LHCN-M2 (cell line): ENCODE data around the gene NOTCH3. TPM values are rescaled to one million over a fixed set of nuclear protein-coding genes. Genes with fewer than 3 reads are reported as not detected.

Source experiments
- DNase-seq: peaks from one replicate; pipeline ENCODE4 v3.0.0-alpha.2; 2012; ENCODE audit warnings: low read depth
- total RNA-seq: library from RNA; depleted of rRNA; stranded (reverse); fragments of >200 nt; gene quantifications from 2 replicates; pipeline ENCODE4 v1.2.3, GENCODE V29; 2014

The NOTCH3 gene
- total RNA-seq, 1 experiment from 2014 or later, result 13.8 TPM

GRCh38 chr19:15196360-15197005, 4.3 kb downstream of the NOTCH3 start:
- DNase-seq, result no peak

DNA sequence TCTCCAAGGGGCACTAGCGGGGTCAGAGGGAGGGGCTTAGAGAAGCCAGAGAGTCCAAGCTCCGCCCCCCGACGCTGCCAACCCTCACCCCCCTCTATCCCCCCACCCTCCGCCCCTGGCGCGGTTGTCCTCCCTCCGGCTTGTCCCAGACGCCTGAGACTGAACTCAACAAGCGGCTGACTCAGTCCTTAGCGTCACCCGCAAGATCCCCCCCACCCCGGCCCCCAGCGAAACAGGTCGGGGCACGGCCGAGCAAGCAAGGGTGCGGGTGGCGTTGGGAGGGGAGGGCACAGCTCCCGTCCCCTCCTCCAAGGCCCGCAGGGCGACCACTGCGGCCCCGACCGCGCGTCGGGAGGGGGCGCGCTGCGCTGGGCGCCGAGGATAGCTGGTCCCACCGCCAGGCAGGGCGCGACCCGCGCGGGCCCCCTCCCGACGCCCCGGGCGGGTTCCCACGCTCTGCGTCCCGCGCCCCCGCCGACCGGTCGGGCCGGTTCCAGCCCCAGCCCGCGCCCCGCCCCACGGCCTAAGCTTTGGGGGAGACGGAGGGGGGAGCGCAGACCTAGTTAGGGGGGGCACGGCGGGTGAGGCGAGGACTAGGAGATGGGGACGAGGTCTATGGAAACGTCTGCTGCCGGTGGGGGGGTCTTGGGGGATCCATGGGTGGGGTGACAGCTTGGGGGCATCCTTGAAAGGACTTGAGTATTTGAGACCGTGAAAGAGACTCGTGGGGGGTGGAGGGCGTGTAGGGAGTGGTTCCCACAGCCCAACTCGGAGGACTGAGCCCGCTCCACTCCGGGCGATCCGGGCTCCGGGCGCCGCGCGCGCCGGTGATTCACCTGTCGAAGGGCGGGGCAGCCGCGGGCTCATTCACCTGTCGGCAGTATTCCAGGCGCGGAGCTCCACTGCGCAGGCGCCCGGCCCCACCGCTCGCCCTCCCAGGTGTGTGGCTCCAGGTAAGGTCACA, 5.1 kb downstream of the NOTCH3 start:
- DNase-seq, result peak; percentile 64

GRCh38 chr19:15194938-15195337, 5.9 kb downstream of the NOTCH3 start:
- peak; percentile 55 for DNase-seq

- no peak for DNase-seq
Measured at GRCh38 chr19:15191982-15192381, 8.8 kb downstream of the NOTCH3 start.

DNA sequence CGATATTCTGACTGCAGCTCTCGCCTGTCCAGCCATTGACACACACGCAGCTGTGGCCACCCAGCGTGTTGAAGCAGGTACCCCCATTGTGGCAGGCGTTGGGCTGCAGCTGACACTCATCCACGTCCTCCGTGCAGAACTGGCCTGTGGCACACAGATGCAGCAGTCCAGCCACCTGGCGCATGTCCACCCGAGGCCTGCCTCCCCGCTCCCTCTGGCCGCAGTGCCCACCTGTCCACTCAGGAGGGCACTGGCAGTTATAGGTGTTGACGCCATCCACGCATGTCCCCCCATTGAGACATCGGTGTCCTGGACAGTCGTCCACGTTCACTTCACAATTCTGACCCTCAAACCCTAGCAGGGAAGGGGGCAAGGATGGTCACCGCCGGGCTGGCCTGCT, 9.3 kb downstream of the NOTCH3 start:
- DNase-seq, result no peak

GRCh38 chr19:15188851-15189250, 11.9 kb downstream of the NOTCH3 start:
- DNase-seq, result no peak

GRCh38 chr19:15187026-15188007, 13.5 kb downstream of the NOTCH3 start:
- DNase-seq, result no peak

DNA sequence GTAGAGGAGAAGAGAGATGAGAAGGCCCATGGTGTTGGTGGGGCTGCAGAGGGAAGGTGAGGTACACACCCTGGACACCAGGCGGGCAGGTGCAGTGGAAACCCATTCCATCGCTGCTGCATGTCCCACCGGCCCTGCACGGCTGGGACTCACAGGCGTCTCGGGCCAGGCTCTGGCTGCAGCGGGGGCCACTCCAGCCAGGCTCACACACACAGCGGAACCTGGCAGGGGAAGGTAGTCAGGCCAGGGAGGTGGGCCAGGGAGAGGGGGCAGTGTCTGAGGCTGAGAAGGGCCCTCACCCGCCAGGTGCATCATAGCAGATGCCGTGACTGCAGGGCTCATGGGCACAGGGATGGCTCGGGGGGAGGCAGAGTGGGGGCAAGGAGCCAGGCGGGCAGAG, 15.6 kb downstream of the NOTCH3 start:
- DNase-seq, result no peak

DNA sequence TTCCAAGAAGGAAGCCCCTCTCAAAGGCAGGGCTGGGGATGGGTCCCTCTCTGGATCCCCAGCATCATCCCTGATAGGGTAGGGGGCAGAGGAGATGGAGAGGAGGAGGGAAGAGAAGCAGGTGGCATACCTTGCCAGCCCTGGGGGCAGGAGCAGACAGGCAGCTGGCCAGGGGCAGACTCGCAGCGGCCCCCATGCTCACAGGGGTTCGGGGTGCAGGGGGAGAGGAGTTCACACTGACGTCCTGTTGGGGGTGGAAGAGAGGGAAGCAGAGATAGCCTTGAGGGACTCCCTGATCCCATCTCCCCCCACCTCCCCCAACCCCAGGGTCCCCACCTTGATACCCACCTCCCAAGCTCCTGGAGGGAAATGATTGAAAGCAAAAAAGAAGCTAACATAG, 16.0 kb downstream of the NOTCH3 start:
- DNase-seq, result no peak

GRCh38 chr19:15181394-15181793, 19.4 kb downstream of the NOTCH3 start:
- no peak for DNase-seq

DNA sequence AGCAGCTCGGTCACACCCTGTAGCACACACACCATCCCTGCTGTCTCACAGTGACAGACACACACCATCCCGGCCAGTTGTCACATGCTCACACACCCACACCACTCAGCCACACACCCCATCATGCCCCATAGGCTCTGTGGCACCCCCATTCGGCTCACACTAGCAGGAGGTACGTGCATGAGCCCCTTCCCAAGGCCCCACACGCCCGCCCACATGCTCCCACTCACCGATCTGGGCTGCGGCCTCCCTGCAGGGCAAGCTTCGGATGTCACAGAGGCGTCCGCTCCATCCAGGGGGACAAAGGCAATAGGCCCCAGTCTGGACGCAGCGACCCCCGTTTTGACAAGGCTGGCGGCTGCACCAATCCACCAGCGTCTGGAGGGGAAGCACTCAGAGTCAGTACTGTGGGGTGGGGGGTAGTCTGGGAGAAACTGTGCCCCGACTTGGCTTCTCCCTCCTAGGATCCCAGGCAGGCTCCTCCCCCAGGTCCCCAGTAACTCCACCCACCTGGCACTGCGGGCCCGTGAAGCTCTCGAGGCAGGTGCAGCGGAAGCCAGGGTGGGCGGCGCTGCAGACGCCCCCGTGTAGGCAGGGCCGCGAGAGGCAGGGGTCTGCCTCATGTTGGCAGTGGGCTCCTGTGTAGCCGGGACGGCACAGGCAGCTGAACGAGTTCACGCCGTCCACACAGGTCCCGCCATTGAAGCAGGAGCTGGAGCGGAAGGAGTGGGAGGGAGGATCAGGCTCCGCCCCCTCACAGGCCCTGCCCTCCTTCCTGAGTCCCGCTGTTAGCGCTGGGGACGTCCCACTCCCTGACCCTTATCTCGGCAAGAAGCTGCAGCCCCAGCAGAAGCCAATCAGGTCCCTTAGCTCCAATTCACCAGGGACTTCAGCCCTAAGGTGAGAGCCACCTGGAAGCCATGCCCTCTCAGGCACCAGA, 20.1 kb downstream of the NOTCH3 start:
- no peak for DNase-seq

GRCh38 chr19:15178629-15179308, 22.0 kb downstream of the NOTCH3 start:
- DNase-seq, result no peak

- DNase-seq, result peak; percentile 62
Measured at GRCh38 chr19:15177269-15178116, 23.3 kb downstream of the NOTCH3 start.

DNA sequence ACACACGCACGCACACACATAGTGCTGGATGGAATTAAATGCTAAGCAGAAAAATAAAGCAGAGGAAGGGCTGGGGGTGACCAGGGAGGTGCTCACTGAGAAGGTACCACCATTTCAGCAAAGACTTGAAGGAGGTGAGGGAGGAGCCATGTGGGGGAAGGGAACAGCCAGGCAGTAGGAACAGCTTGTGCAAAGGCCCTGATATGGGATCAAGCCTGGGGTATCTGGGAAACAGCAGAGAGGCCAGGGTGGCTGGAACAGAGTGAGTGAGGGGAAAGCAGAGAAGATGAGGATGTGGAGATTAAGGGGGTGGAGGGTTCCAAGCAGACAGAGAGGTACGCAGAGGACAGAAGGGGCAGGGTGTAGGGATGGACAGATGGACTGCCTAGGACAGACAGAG, 25.2 kb downstream of the NOTCH3 start:
- DNase-seq, result no peak

DNA sequence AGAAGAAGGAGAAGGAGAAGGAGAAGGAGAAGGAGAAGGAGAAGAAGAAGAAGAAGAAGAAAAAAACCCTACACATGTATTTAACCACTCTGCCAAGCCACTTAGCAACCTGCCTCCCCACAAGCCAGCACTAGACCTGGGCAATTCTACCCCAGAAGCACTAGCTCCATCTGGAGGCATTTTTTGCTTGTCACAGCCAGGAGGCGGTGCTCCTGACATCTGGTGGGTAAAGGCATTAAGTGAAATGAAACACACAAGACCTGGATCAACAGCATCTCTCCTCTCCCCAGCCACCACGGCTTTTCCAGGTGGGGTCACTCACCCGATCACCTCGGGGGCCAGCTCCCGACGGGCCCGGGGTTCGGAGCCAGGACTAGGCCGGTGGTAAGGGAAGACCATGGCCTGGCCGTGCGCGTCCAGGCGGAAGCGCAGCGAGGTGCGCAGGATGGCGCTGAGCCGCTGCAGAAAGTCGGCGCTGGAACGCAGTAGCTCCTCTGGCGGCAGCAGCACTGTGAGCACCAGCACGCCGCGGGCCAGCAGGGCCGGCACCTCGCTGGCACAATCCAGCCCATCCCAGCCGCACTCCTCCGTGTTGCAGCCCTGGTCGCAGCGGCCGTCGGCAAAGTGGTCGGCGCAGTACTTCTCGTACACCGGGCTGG, 26.9 kb downstream of the NOTCH3 start:
- peak; percentile 12 for DNase-seq

DNA sequence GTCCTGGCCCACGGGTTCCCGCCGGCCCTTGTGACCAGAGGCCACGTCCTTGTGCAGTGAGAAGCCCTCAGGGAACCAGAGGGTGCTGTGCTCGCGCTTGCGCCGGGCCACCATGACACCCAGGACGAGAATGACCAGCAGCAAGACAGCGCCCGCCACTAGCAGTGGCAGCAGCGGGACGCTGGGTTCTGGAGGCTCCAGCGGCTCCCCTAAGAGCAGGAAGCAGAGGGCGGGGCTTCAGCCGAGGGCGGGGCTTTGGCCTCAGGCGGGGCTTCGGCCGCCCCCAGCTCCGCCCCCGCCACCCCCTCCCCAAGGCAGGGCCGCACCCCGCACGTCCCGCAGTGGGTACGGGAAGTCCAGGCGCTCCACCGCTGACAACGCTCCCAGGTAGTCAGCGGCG, 30.4 kb downstream of the NOTCH3 start:
- no peak for DNase-seq

DNA sequence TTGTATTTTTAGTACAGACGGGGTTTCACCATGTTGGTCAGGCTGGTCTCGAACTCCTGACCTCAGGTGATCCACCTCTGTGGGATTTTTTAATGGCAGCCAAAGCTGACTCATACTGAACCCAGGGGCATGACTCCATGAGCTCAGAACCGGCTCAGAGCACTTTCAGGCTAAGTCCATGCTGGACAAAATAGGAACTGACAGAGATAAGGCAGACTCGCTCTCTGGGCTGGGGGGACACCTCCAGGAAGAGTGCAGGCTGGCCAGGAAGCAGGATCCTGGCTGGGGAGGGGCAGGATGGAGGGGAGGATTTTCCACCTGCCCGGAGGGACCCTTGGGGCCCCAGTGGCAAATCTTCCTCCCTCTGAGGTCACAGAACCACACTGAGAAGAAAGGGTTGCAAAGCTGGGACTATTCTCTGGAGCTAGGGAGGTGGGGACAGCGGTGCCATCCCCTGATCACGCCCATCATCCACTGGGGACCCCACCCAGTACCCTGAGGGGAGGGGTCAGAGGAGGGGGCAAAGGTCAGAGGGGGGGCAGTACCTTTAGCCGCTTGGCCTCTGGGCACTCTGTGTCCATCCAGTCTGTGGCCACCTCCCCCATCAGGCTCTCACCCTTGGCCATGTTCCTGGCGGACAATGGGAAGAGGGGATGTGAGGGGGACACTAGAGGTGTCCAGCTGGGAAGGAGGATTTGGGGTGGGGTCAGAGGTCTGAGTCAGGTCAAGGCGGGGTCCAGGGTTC, 31.1 kb downstream of the NOTCH3 start:
- DNase-seq, result no peak

GRCh38 chr19:15166700-15167099, 34.1 kb downstream of the NOTCH3 start:
- DNase-seq, result no peak
